KMS-11 (cell line): Measurements from ENCODE around the gene XRCC3.

Experiments
- H2AFZ ChIP-seq: fragments of 200-600 bp; sonication (generic); 2 replicates; pipeline ENCODE4 v1.6.1; 2016; ENCODE audit warnings: antibody characterized with exemption, mixed run types, low read depth
- H3K27ac ChIP-seq: fragments of 200-600 bp; sonication (generic); 2 replicates; pipeline ENCODE4 v1.6.1; 2016; ENCODE audit warnings: mild to moderate bottlenecking, mixed run types
- H3K27me3 ChIP-seq: fragments of 200-600 bp; sonication (generic); 2 replicates; pipeline ENCODE4 v1.6.1; 2017; ENCODE audit warnings: mild to moderate bottlenecking, low read depth, mixed run types, moderate library complexity; ENCODE audit not compliant: insufficient read depth
- H3K36me3 ChIP-seq: fragments of 200-600 bp; sonication (generic); 2 replicates; pipeline ENCODE4 v1.6.1; 2017; ENCODE audit warnings: mild to moderate bottlenecking, mixed run types; ENCODE audit not compliant: insufficient read depth
- H3K4me1 ChIP-seq: fragments of 200-600 bp; sonication (generic); 2 replicates; pipeline ENCODE4 v1.6.1; 2016; ENCODE audit warnings: mild to moderate bottlenecking, low read depth, mixed run types; ENCODE audit not compliant: poor library complexity, severe bottlenecking
- H3K4me2 ChIP-seq: fragments of 200-600 bp; sonication (generic); 2 replicates; pipeline ENCODE4 v1.7.0; 2016; ENCODE audit warnings: mild to moderate bottlenecking, mixed run types
- H3K4me3 ChIP-seq: fragments of 200-600 bp; sonication (generic); IDR thresholded peaks from 2 replicates; pipeline ENCODE4 v1.6.1; 2017; ENCODE audit warnings: low read depth, low read length, mixed read lengths; ENCODE audit not compliant: insufficient read depth
- H3K79me2 ChIP-seq: fragments of 200-600 bp; sonication (generic); 2 replicates; pipeline ENCODE4 v1.6.1; 2016; ENCODE audit warnings: low read depth, mixed run types; ENCODE audit not compliant: insufficient read depth
- H3K9ac ChIP-seq: fragments of 200-600 bp; sonication (generic); 2 replicates; pipeline ENCODE4 v1.6.1; 2016; ENCODE audit warnings: mild to moderate bottlenecking, mixed run types
- H4K20me1 ChIP-seq: fragments of 200-600 bp; sonication (generic); 2 replicates; pipeline ENCODE4 v1.6.1; 2016; ENCODE audit warnings: mild to moderate bottlenecking, mixed run types; ENCODE audit not compliant: insufficient read depth
- TF ChIP-seq, protein P1 (sequence below): fragments of 200-600 bp; sonication (generic); conservative IDR thresholded peaks from 2 replicates; pipeline ENCODE4 v1.6.1; 2017; ENCODE audit warnings: low read depth, mild to moderate bottlenecking, antibody characterized with exemption, low read length, moderate library complexity, mixed read lengths

XRCC3 gene

GRCh38 chr14:103688906-103689902 lies 26.0 kb downstream of the XRCC3 start:
- Histone ChIP-seq H2AFZ (no peak overlapping the region), H3K4me3 (no peak overlapping the region), H3K4me2 (no peak overlapping the region), H3K4me1 (no peaks in the 10 kb centered on the region), H3K9ac (no peak overlapping the region), H4K20me1 (no peaks in the 10 kb centered on the region), H3K36me3 (no peaks in the 10 kb centered on the region), H3K27me3 (no peaks in the 10 kb centered on the region), H3K27ac (no peak overlapping the region), H3K79me2 (no peaks in the 10 kb centered on the region)
- TF ChIP-seq, protein P1, sequence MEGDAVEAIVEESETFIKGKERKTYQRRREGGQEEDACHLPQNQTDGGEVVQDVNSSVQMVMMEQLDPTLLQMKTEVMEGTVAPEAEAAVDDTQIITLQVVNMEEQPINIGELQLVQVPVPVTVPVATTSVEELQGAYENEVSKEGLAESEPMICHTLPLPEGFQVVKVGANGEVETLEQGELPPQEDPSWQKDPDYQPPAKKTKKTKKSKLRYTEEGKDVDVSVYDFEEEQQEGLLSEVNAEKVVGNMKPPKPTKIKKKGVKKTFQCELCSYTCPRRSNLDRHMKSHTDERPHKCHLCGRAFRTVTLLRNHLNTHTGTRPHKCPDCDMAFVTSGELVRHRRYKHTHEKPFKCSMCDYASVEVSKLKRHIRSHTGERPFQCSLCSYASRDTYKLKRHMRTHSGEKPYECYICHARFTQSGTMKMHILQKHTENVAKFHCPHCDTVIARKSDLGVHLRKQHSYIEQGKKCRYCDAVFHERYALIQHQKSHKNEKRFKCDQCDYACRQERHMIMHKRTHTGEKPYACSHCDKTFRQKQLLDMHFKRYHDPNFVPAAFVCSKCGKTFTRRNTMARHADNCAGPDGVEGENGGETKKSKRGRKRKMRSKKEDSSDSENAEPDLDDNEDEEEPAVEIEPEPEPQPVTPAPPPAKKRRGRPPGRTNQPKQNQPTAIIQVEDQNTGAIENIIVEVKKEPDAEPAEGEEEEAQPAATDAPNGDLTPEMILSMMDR: no peak

DNA sequence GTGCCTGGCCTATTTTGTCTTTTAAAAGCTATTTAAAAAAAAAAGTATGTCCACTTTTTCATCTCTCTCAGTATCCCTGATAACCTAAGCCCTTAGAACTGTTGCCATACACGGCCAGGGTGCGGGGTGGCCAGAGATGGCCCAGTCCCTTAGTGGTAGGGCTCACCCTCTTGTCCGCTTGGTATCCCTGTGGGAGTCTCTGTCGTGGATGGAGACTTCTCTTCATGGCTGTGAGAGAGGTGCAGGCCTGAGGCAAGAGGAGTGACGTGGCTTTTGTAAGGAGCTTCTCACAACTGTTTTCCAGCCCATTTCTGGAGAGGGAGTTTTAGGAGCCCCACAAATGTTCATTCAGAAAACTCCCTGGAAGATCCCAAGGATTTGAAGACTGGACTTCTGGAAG lies 26.8 kb downstream of the XRCC3 start:
- Histone ChIP-seq H3K4me3 (no peak overlapping the region), H4K20me1 (no peaks in the 10 kb centered on the region), H2AFZ (no peak overlapping the region), H3K9ac (no peak overlapping the region), H3K36me3 (no peaks in the 10 kb centered on the region), H3K79me2 (no peaks in the 10 kb centered on the region), H3K27ac (no peak overlapping the region), H3K4me2 (no peak overlapping the region), H3K4me1 (no peaks in the 10 kb centered on the region), H3K27me3 (no peaks in the 10 kb centered on the region)
- TF ChIP-seq, protein P1: no peak

DNA sequence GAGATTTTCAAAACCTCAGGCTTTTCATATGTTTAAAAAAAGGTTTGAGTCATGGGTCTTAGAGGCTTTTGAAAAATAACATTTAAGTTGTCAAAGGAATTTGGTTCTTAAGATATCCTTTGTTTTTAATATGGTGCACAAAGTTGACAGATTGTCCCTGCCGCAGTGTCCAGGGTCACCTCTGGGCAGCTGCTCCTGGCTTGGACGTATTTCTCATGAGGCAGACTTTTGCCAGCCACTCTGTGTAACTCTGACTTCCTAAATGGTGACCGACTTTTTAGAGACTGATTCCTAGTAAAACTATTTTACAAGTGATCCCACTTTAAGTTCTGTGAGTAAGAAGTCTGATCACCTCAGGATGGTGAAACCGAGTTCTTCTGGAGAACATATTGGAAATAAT lies 27.5 kb downstream of the XRCC3 start:
- H4K20me1 ChIP-seq: no peaks in the 10 kb centered on the region

DNA sequence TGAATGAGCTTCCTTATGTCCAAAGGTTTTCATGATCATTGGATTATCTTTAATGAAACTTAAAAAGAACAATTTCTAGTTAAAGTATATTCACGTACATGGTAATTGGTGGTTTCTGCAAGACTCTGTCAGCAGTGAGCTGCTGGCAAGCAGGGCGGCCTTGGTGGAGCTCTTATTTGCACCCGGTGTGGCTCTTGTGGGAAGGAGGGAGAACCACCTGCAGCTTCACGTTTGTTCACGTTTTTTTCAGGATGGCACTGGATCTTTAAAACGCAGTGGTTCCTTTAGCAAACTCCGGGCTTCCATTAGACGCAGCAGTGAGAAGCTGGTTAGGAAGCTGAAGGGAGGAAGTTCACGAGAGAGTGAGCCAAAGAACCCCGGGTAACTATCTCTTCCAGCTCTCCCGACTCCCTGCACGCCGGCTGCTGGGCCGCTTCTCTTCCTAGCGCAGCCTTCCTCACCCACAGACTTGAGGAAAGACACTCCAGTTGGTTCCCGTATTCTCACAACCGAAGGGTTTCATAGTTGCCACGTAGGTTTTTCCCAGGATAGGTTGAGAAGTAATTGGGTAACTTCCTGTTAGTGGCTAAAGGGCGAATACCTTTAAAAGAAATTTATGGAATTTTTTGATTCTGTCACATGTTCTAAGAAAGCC lies 28.3 kb downstream of the XRCC3 start:
- no peak overlapping the region for H3K4me3 ChIP-seq
- H3K27ac ChIP-seq: no peak overlapping the region
- no peaks in the 10 kb centered on the region for H3K36me3 ChIP-seq
- H4K20me1 ChIP-seq: no peaks in the 10 kb centered on the region
- no peaks in the 10 kb centered on the region for H3K79me2 ChIP-seq
- no peaks in the 10 kb centered on the region for H3K4me1 ChIP-seq
- H3K4me2 ChIP-seq: no peak overlapping the region
- no peak overlapping the region for H2AFZ ChIP-seq
- H3K27me3 ChIP-seq: no peaks in the 10 kb centered on the region
- no peak overlapping the region for H3K9ac ChIP-seq
- TF ChIP-seq, protein P1: no peak

More for the DNA sequence above, 27.5 kb downstream of the XRCC3 start:
- H3K9ac ChIP-seq: no peak overlapping the region
- TF ChIP-seq, protein P1: no peak
- H3K4me3 ChIP-seq: no peak overlapping the region
- H3K27ac ChIP-seq: no peak overlapping the region
- H3K4me2 ChIP-seq: no peak overlapping the region
- H3K79me2 ChIP-seq: no peaks in the 10 kb centered on the region
- H2AFZ ChIP-seq: no peak overlapping the region
- H3K27me3 ChIP-seq: no peaks in the 10 kb centered on the region
- H3K36me3 ChIP-seq: no peaks in the 10 kb centered on the region
- H3K4me1 ChIP-seq: no peaks in the 10 kb centered on the region
